Measurements from ENCODE around the gene ZNF334.

The ZNF334 gene

GRCh38 chr20:46464451-46464850 lies 48.9 kb downstream of the ZNF334 start:
- TF ChIP-seq FOXP2 (optimal IDR thresholded peaks at IDR 0.05; ENCODE audit: borderline replicate concordance, extremely low read depth, extremely low read length, insufficient read depth): no peak
- no peak for TF ChIP-seq TAF1 (IDR thresholded peaks at IDR 0.05; ENCODE audit: borderline replicate concordance, insufficient read depth, low read length)
- TF ChIP-seq POLR2AphosphoS5 (IDR thresholded peaks at IDR 0.05; ENCODE audit: low read depth, low read length): no peak
- TF ChIP-seq, protein P1, sequence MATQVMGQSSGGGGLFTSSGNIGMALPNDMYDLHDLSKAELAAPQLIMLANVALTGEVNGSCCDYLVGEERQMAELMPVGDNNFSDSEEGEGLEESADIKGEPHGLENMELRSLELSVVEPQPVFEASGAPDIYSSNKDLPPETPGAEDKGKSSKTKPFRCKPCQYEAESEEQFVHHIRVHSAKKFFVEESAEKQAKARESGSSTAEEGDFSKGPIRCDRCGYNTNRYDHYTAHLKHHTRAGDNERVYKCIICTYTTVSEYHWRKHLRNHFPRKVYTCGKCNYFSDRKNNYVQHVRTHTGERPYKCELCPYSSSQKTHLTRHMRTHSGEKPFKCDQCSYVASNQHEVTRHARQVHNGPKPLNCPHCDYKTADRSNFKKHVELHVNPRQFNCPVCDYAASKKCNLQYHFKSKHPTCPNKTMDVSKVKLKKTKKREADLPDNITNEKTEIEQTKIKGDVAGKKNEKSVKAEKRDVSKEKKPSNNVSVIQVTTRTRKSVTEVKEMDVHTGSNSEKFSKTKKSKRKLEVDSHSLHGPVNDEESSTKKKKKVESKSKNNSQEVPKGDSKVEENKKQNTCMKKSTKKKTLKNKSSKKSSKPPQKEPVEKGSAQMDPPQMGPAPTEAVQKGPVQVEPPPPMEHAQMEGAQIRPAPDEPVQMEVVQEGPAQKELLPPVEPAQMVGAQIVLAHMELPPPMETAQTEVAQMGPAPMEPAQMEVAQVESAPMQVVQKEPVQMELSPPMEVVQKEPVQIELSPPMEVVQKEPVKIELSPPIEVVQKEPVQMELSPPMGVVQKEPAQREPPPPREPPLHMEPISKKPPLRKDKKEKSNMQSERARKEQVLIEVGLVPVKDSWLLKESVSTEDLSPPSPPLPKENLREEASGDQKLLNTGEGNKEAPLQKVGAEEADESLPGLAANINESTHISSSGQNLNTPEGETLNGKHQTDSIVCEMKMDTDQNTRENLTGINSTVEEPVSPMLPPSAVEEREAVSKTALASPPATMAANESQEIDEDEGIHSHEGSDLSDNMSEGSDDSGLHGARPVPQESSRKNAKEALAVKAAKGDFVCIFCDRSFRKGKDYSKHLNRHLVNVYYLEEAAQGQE (IDR thresholded peaks at IDR 0.05; ENCODE audit: insufficient read depth in 1 of 2, low read depth in 2 of 2, low read length in 2 of 2): no peak

DNA sequence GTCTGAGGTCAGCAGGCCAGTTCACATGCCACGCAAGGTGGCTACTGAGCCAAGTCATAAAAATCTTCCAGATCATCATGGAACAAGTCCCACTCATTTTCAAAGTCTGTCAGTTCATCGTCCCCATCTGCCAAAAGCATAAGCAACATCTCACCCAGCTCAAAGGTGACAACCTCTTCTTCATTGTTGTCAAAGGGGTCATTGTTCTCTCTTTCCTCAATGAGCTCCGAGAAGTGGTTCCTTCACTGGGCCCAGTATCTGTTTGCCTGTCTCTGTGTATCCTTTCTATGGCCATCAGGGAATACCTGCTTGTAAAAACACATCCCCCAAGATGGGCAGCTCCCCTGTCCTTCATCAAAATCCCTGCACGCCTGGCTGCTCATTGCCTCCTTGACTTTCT lies 49.5 kb downstream of the ZNF334 start:
- no peak for TF ChIP-seq FOXP2 (optimal IDR thresholded peaks at IDR 0.05; ENCODE audit: borderline replicate concordance, extremely low read depth, extremely low read length, insufficient read depth)
- TF ChIP-seq SIN3A (IDR thresholded peaks at IDR 0.05; ENCODE audit: borderline replicate concordance, insufficient read depth, low read length): no peak
- TF ChIP-seq, protein P1 (IDR thresholded peaks at IDR 0.05; ENCODE audit: insufficient read depth in 1 of 2, low read depth in 2 of 2, low read length in 2 of 2): no peak
- TF ChIP-seq POLR2AphosphoS5 (IDR thresholded peaks at IDR 0.05; ENCODE audit: low read depth, low read length): no peak
- no peak for TF ChIP-seq TAF1 (IDR thresholded peaks at IDR 0.05; ENCODE audit: borderline replicate concordance, insufficient read depth, low read length)

GRCh38 chr20:46461808-46462207 lies 51.6 kb downstream of the ZNF334 start:
- TF ChIP-seq FOXP2 (optimal IDR thresholded peaks at IDR 0.05; ENCODE audit: borderline replicate concordance, extremely low read depth, extremely low read length, insufficient read depth): no peak
- no peak for TF ChIP-seq SIN3A (IDR thresholded peaks at IDR 0.05; ENCODE audit: borderline replicate concordance, insufficient read depth, low read length)
- TF ChIP-seq POLR2AphosphoS5 (IDR thresholded peaks at IDR 0.05; ENCODE audit: low read depth, low read length): no peak
- TF ChIP-seq, protein P1 (IDR thresholded peaks at IDR 0.05; ENCODE audit: insufficient read depth in 1 of 2, low read depth in 2 of 2, low read length in 2 of 2): no peak
- no peak for TF ChIP-seq TAF1 (IDR thresholded peaks at IDR 0.05; ENCODE audit: borderline replicate concordance, insufficient read depth, low read length)

DNA sequence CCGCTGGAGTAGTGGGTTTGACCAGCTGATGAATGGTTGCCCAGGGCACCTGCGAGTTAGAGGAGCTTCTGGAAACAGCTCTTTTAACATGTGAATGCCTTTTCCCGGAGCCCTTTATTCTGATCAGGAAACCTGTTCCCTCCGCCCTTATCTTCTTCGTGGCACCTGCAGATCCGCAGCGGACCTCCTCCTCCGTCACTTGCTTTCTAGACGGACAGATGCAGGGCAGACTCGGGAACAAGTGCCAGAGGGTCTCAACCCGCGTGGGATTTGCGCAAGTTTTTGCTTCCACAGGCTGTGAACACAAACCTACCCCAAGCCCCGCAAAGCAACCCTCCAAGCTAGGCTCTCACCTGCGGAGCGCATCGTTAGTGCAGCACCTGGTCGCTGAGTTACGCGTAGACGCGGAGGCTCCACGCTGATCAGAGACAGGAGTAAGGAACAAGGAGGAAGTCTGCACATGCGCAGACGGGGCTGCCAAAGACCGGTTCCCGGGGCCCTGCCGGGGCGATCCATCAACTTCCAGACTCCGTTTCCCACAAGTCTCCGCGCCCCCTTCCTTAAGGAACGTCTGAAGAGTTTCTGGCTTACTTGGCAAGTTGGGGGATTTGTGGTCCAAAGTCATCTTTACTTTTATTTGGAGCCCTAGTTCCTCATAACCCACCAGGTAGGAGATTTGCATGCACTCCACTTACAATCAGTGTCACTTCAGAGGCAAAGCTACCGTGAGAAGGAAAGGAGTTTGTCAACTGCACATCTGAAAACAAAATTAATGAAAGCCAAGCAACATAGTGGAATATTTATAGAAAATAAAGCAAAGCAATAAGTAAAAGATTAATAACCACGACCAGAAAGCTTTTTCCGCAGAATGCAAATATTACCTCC lies 54.3 kb downstream of the ZNF334 start:
- no peak for TF ChIP-seq TAF1 (IDR thresholded peaks at IDR 0.05; ENCODE audit: borderline replicate concordance, insufficient read depth, low read length)
- TF ChIP-seq, protein P1 (IDR thresholded peaks at IDR 0.05; ENCODE audit: insufficient read depth in 1 of 2, low read depth in 2 of 2, low read length in 2 of 2): no peak
- TF ChIP-seq POLR2AphosphoS5 (IDR thresholded peaks at IDR 0.05; ENCODE audit: low read depth, low read length): no peak
- TF ChIP-seq SIN3A (IDR thresholded peaks at IDR 0.05; ENCODE audit: borderline replicate concordance, insufficient read depth, low read length): no peak
- TF ChIP-seq FOXP2 (optimal IDR thresholded peaks at IDR 0.05; ENCODE audit: borderline replicate concordance, extremely low read depth, extremely low read length, insufficient read depth): no peak
